Measurements from ENCODE around the gene DCST1. TPM values are rescaled to one million over a fixed set of nuclear protein-coding genes. Genes with fewer than 3 reads are reported as not detected.

The DCST1 gene
- total and polyA plus RNA-seq, 2 donors (not counting 1 experiment from before 2014, with no cell fraction given) = 0.22 TPM; not detected in 1

GRCh38 chr1:155077346-155077745 is 43.7 kb downstream of the DCST1 start:
- Histone ChIP-seq H3K4me3 (ENCODE audit: control extremely low read depth in 1 of 5, extremely low read depth in 1 of 5, insufficient read depth in 1 of 5, low read depth in 2 of 5, low read length in 4 of 5) (no peak overlapping the region), H2AFZ (ENCODE audit: insufficient read depth, low read depth, low read length, poor library complexity, severe bottlenecking) (no peak overlapping the region), H3K4me2 (replicated peaks; ENCODE audit: low read depth, low read length, poor library complexity, severe bottlenecking) (no peak overlapping the region), H3K79me2 (ENCODE audit: control insufficient read depth, insufficient read depth, low read length) (no peaks in the 10 kb centered on the region), H3K27ac (ENCODE audit: low read length in 2 of 2) (no peak overlapping the region), H3K9ac (ENCODE audit: low read length) (no peak overlapping the region), H3K4me1 (ENCODE audit: control insufficient read depth in 2 of 2, insufficient read depth in 2 of 2, low read length in 2 of 2) (peaks cover 44 to 51% of the 10 kb centered on the region in 2 donors), H3K9me3 (ENCODE audit: control extremely low read depth in 1 of 3, control insufficient read depth in 2 of 3, insufficient read depth in 1 of 3, low read length in 2 of 3) (peaks cover 0 to 17% (median 0%) of the 10 kb centered on the region in 3 donors), H4K20me1 (ENCODE audit: control insufficient read depth, insufficient read depth, low read length, poor library complexity, severe bottlenecking) (peaks cover 23% of the 10 kb centered on the region), H3K36me3 (replicated peaks in 1 of 2; ENCODE audit: control extremely low read depth in 1 of 2, control insufficient read depth in 1 of 2, extremely low read depth in 1 of 2, insufficient read depth in 2 of 2, low read length in 1 of 2) (no peaks in the 10 kb centered on the region), H3K27me3 (replicated peaks in 1 of 4; ENCODE audit: control extremely low read depth in 1 of 4, control insufficient read depth in 3 of 4, insufficient read depth in 4 of 4, low read length in 3 of 4) (peaks cover 0 to 35% (median 25%) of the 10 kb centered on the region in 4 experiments)
- H3K4me1 Mint-ChIP-seq = peaks cover 53% of the 10 kb centered on the region
- TF ChIP-seq, protein P1, sequence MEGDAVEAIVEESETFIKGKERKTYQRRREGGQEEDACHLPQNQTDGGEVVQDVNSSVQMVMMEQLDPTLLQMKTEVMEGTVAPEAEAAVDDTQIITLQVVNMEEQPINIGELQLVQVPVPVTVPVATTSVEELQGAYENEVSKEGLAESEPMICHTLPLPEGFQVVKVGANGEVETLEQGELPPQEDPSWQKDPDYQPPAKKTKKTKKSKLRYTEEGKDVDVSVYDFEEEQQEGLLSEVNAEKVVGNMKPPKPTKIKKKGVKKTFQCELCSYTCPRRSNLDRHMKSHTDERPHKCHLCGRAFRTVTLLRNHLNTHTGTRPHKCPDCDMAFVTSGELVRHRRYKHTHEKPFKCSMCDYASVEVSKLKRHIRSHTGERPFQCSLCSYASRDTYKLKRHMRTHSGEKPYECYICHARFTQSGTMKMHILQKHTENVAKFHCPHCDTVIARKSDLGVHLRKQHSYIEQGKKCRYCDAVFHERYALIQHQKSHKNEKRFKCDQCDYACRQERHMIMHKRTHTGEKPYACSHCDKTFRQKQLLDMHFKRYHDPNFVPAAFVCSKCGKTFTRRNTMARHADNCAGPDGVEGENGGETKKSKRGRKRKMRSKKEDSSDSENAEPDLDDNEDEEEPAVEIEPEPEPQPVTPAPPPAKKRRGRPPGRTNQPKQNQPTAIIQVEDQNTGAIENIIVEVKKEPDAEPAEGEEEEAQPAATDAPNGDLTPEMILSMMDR (IDR thresholded peaks at IDR 0.05) = no peak
- TF ChIP-seq EZH2 (IDR thresholded peaks at IDR 0.05; ENCODE audit: borderline replicate concordance, insufficient read depth, low read depth, low read length, poor library complexity, severe bottlenecking) = no peak
- POLR2A ChIA-PET = no interaction called here
- H3K9me3 Mint-ChIP-seq (ENCODE audit: insufficient read depth) = no peaks in the 10 kb centered on the region
- DNase-seq (no peak), ATAC-seq (ENCODE audit: low read depth) (no peak)
- peak overlapping the region; percentile 46 for H3K4me3 Mint-ChIP-seq
- 98% methylated on average over 3 of the region's 3 CpGs for WGBS (ENCODE audit: insufficient coverage)
- CTCF ChIA-PET = interaction anchor here (1.0 to 4.0 kb wide), 7 partner anchors 8 to 26 kb away, joined by 3 to 32 read pairs (median 6); partner anchors contain the start of genes ADAM15 and EFNA4
- peaks cover 20% of the 10 kb centered on the region for H3K27me3 Mint-ChIP-seq
- no peak overlapping the region for H3K27ac Mint-ChIP-seq
- intact Hi-C loops (cut with micrococcal nuclease) = loop anchor here (5.0 kb wide), 1 partner anchor 1360 kb away; no protein-coding TSS in a partner anchor

- peak overlapping the region; percentile 62 for H3K27ac Mint-ChIP-seq
Observed at GRCh38 chr1:155077758-155078445, 44.3 kb downstream of the DCST1 start.

More at GRCh38 chr1:155077758-155078445, 44.3 kb downstream of the DCST1 start:
- POLR2A ChIA-PET = no interaction called here
- DNase-seq = no peak
- Histone ChIP-seq H3K9me3 (ENCODE audit: control extremely low read depth in 1 of 3, control insufficient read depth in 2 of 3, insufficient read depth in 1 of 3, low read length in 2 of 3) (peaks cover 0 to 17% (median 0%) of the 10 kb centered on the region in 3 donors), H3K79me2 (ENCODE audit: control insufficient read depth, insufficient read depth, low read length) (no peaks in the 10 kb centered on the region), H3K4me1 (ENCODE audit: control insufficient read depth in 2 of 2, insufficient read depth in 2 of 2, low read length in 2 of 2) (peaks cover 49 to 56% of the 10 kb centered on the region in 2 donors), H3K27me3 (replicated peaks in 1 of 4; ENCODE audit: control extremely low read depth in 1 of 4, control insufficient read depth in 3 of 4, insufficient read depth in 4 of 4, low read length in 3 of 4) (peaks cover 0 to 41% (median 29%) of the 10 kb centered on the region in 4 experiments), H3K27ac (ENCODE audit: low read length in 2 of 2) (no peak overlapping the region), H2AFZ (ENCODE audit: insufficient read depth, low read depth, low read length, poor library complexity, severe bottlenecking) (no peak overlapping the region), H3K4me3 (ENCODE audit: control extremely low read depth in 1 of 5, extremely low read depth in 1 of 5, insufficient read depth in 1 of 5, low read depth in 2 of 5, low read length in 4 of 5) (no peak overlapping the region), H3K4me2 (replicated peaks; ENCODE audit: low read depth, low read length, poor library complexity, severe bottlenecking) (peak overlapping the region; percentile 97), H4K20me1 (ENCODE audit: control insufficient read depth, insufficient read depth, low read length, poor library complexity, severe bottlenecking) (peaks cover 28% of the 10 kb centered on the region), H3K9ac (ENCODE audit: low read length) (no peak overlapping the region), H3K36me3 (replicated peaks in 1 of 2; ENCODE audit: control extremely low read depth in 1 of 2, control insufficient read depth in 1 of 2, extremely low read depth in 1 of 2, insufficient read depth in 2 of 2, low read length in 1 of 2) (no peaks in the 10 kb centered on the region)
- peaks cover 55% of the 10 kb centered on the region for H3K4me1 Mint-ChIP-seq
- H3K27me3 Mint-ChIP-seq = peaks cover 24% of the 10 kb centered on the region
- intact Hi-C loops (cut with micrococcal nuclease) = loop anchor here (5.0 kb wide), 1 partner anchor 1359 kb away; no protein-coding TSS in a partner anchor
- no peak for TF ChIP-seq EZH2 (IDR thresholded peaks at IDR 0.05; ENCODE audit: borderline replicate concordance, insufficient read depth, low read depth, low read length, poor library complexity, severe bottlenecking)
- TF ChIP-seq, protein P1 (IDR thresholded peaks at IDR 0.05) = no peak
- no peak for ATAC-seq (ENCODE audit: low read depth)
- H3K4me3 Mint-ChIP-seq = peak overlapping the region; percentile 89
- WGBS (ENCODE audit: insufficient coverage) = 78% methylated on average over 3 of the region's 4 CpGs
- no peaks in the 10 kb centered on the region for H3K9me3 Mint-ChIP-seq (ENCODE audit: insufficient read depth)
- CTCF ChIA-PET = interaction anchor here (0.8 to 4.0 kb wide), 9 partner anchors 7 to 518 kb away, joined by 3 to 32 read pairs (median 3); partner anchors contain the start of genes EFNA4 and KRTCAP2

All from B cell (primary cell).